ACC112 (cell line): ENCODE measurements around the gene SSR4.

ENCODE experiments used
- H2AFZ ChIP-seq: fragments of 200-600 bp; sonication (generic); one replicate; pipeline ENCODE4 v1.6.0; 2017; ENCODE audit warnings: antibody characterized with exemption, low read length; ENCODE audit not compliant: unreplicated experiment
- H3K27ac ChIP-seq: fragments of 200-600 bp; sonication (generic); 2 replicates; pipeline ENCODE4 v1.5.1; 2014; ENCODE audit warnings: low read depth, mild to moderate bottlenecking, antibody characterized with exemption, low read length, moderate library complexity
- H3K27me3 ChIP-seq: fragments of 200-600 bp; sonication (generic); 2 replicates; pipeline ENCODE4 v1.6.1; 2014; ENCODE audit warnings: mild to moderate bottlenecking, antibody characterized with exemption, low read length, moderate library complexity, mixed read lengths; ENCODE audit not compliant: insufficient read depth
- H3K36me3 ChIP-seq: fragments of 200-600 bp; sonication (generic); 2 replicates; pipeline ENCODE4 v1.6.1; 2016; ENCODE audit warnings: mild to moderate bottlenecking, antibody characterized with exemption, low read length, moderate library complexity, mixed read lengths; ENCODE audit not compliant: insufficient read depth
- H3K4me1 ChIP-seq: fragments of 200-600 bp; sonication (generic); one replicate; pipeline ENCODE4 v1.6.1; 2016; ENCODE audit warnings: low read length, mixed read lengths; ENCODE audit not compliant: insufficient read depth, unreplicated experiment, control insufficient read depth
- H3K4me3 ChIP-seq: fragments of 200-600 bp; sonication (generic); 2 replicates; pipeline ENCODE4 v1.5.1; 2014; ENCODE audit warnings: mild to moderate bottlenecking, low read depth, low read length
- H3K79me2 ChIP-seq: fragments of 200-600 bp; sonication (generic); one replicate; pipeline ENCODE4 v1.6.0; 2016; ENCODE audit warnings: low read length; ENCODE audit not compliant: control insufficient read depth, unreplicated experiment, insufficient read depth

SSR4 gene

GRCh38 chrX:153776120-153776599, 18.3 kb upstream of the SSR4 start:
- no peak overlapping the region for H3K27ac ChIP-seq
- no peaks in the 10 kb centered on the region for H3K36me3 ChIP-seq
- H3K27me3 ChIP-seq: no peaks in the 10 kb centered on the region
- no peaks in the 10 kb centered on the region for H3K4me1 ChIP-seq
- no peak overlapping the region for H2AFZ ChIP-seq
- H3K79me2 ChIP-seq: no peaks in the 10 kb centered on the region
- H3K4me3 ChIP-seq: no peak overlapping the region

GRCh38 chrX:153776611-153777045, 17.8 kb upstream of the SSR4 start:
- Histone ChIP-seq H3K36me3 (no peaks in the 10 kb centered on the region), H3K4me1 (no peaks in the 10 kb centered on the region), H3K27me3 (no peaks in the 10 kb centered on the region), H2AFZ (no peak overlapping the region), H3K4me3 (no peak overlapping the region), H3K27ac (no peak overlapping the region), H3K79me2 (no peaks in the 10 kb centered on the region)

GRCh38 chrX:153777261-153778090, 17.0 kb upstream of the SSR4 start:
- Histone ChIP-seq H3K4me1 (no peaks in the 10 kb centered on the region), H3K27me3 (no peaks in the 10 kb centered on the region), H3K79me2 (no peaks in the 10 kb centered on the region), H2AFZ (no peak overlapping the region), H3K36me3 (no peaks in the 10 kb centered on the region), H3K27ac (no peak overlapping the region), H3K4me3 (no peak overlapping the region)

GRCh38 chrX:153778181-153778580, 16.3 kb upstream of the SSR4 start:
- no peaks in the 10 kb centered on the region for H3K4me1 ChIP-seq
- no peaks in the 10 kb centered on the region for H3K27me3 ChIP-seq
- H2AFZ ChIP-seq: no peak overlapping the region
- no peak overlapping the region for H3K27ac ChIP-seq
- no peaks in the 10 kb centered on the region for H3K79me2 ChIP-seq
- H3K4me3 ChIP-seq: no peak overlapping the region
- H3K36me3 ChIP-seq: no peaks in the 10 kb centered on the region

DNA sequence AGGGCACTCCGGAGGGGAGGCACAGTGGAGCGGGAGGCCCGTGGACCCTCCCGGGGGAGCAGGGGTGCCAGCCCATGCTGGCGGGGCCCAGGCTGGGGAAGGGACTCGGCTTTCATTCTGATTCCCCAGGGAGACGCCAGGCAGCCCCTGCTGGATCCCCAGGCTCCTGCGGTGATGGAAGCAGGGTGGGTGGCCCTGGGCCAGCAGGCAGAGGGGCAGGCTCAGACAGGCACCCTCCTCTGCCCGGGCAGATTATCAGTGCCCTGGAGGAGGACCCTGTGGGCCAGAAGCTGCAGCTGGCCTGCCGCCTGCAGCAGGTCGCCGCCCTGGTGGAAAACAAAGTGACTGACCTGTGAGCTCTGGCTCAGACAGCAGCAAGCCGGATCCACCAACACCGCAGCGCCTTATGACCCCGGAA, 15.8 kb upstream of the SSR4 start:
- Histone ChIP-seq H3K27me3 (no peaks in the 10 kb centered on the region), H3K79me2 (no peaks in the 10 kb centered on the region), H3K4me3 (no peak overlapping the region), H3K27ac (no peak overlapping the region), H3K36me3 (no peaks in the 10 kb centered on the region), H3K4me1 (no peaks in the 10 kb centered on the region), H2AFZ (no peak overlapping the region)

GRCh38 chrX:153779891-153780677, 14.4 kb upstream of the SSR4 start:
- Histone ChIP-seq H3K27ac (no peak overlapping the region), H3K4me3 (no peak overlapping the region), H2AFZ (no peak overlapping the region), H3K4me1 (no peaks in the 10 kb centered on the region), H3K79me2 (no peaks in the 10 kb centered on the region), H3K36me3 (no peaks in the 10 kb centered on the region), H3K27me3 (no peaks in the 10 kb centered on the region)

GRCh38 chrX:153780678-153781427, 13.6 kb upstream of the SSR4 start, which contains the start of gene SRPK3:
SRPK3 (plus strand) TSS chrX:153781041; CDS start chrX:153781087, 46 bp downstream.
- H3K27ac ChIP-seq: no peak within 1 kb of the TSS
- H3K36me3 ChIP-seq: no peaks in the 10 kb centered on the region
- H3K27me3 ChIP-seq: no peaks in the 10 kb centered on the region
- H3K79me2 ChIP-seq: no peaks in the 10 kb centered on the region
- no peaks in the 10 kb centered on the region for H3K4me1 ChIP-seq
- no peak within 1 kb of the TSS for H3K4me3 ChIP-seq
- no peak within 1 kb of the TSS for H2AFZ ChIP-seq

GRCh38 chrX:153781428-153782047, 12.9 kb upstream of the SSR4 start:
- Histone ChIP-seq H3K27me3 (no peaks in the 10 kb centered on the region), H3K36me3 (no peaks in the 10 kb centered on the region), H3K27ac (no peak overlapping the region), H3K4me3 (no peak overlapping the region), H3K4me1 (no peaks in the 10 kb centered on the region), H3K79me2 (no peaks in the 10 kb centered on the region), H2AFZ (no peak overlapping the region)

- no peaks in the 10 kb centered on the region for H3K4me1 ChIP-seq
These were observed 12.2 kb upstream of the SSR4 start for GRCh38 chrX:153782313-153782712.

GRCh38 chrX:153782871-153783270, 11.6 kb upstream of the SSR4 start:
- Histone ChIP-seq H3K79me2 (no peaks in the 10 kb centered on the region), H3K27ac (no peak overlapping the region), H3K4me3 (no peak overlapping the region), H2AFZ (no peak overlapping the region), H3K27me3 (no peaks in the 10 kb centered on the region), H3K36me3 (no peaks in the 10 kb centered on the region), H3K4me1 (no peaks in the 10 kb centered on the region)

More at GRCh38 chrX:153782313-153782712, 12.2 kb upstream of the SSR4 start:
- Histone ChIP-seq H3K79me2 (no peaks in the 10 kb centered on the region), H3K27me3 (no peaks in the 10 kb centered on the region), H3K4me3 (no peak overlapping the region), H2AFZ (no peak overlapping the region), H3K36me3 (no peaks in the 10 kb centered on the region), H3K27ac (no peak overlapping the region)
